ENCODE data around the gene ACSF3. TPM values are rescaled to one million over a fixed set of nuclear protein-coding genes. Genes with fewer than 3 reads are reported as not detected.
"Not testable (repeated sequence)": the region's sequence is repeated elsewhere in the genome, so short reads cannot be mapped to it uniquely, and the experiment has no call there.

Gene ACSF3
- total RNA-seq, 1 donor from 2014 or later: 32.0 TPM

DNA sequence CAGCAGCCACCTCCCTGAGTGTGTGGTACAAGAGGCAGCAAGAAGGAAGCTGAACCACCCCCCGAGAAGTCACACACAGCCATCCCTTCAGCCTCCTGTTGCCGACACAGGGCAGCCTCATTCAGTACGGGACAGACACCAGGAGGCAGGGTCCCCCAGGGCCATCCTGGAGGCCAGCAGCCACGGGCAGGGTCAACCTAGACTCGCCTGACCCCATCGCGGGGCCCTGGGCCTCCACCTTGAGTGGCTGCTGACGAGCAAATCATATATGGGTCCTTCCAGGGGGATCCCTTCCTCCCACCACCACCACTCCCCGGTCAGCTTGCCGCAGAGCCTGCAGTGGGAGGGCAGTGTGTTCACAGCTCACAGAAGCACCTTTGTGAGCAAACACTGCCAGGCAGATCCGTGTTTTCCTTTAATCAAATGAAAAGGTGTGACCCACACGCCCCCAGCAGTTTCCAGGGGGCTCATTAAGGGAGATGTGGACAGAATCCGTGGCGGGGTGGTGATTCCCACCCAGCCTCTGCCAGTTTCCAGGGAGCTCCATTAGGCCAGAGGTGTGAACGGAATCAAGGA is 5.6 kb upstream of the ACSF3 start:
- ATAC-seq: no peak
- no peaks in the 10 kb centered on the region for H3K9me3 ChIP-seq
- peaks cover under 1% of the 10 kb centered on the region for H3K4me1 ChIP-seq
- intact Hi-C loops (cut with DNase I): no loop called here
- no peaks in the 10 kb centered on the region for H3K36me3 ChIP-seq
- H3K4me3 ChIP-seq: no peak overlapping the region
- no peak overlapping the region for H3K27ac ChIP-seq
- TF ChIP-seq, protein P1, sequence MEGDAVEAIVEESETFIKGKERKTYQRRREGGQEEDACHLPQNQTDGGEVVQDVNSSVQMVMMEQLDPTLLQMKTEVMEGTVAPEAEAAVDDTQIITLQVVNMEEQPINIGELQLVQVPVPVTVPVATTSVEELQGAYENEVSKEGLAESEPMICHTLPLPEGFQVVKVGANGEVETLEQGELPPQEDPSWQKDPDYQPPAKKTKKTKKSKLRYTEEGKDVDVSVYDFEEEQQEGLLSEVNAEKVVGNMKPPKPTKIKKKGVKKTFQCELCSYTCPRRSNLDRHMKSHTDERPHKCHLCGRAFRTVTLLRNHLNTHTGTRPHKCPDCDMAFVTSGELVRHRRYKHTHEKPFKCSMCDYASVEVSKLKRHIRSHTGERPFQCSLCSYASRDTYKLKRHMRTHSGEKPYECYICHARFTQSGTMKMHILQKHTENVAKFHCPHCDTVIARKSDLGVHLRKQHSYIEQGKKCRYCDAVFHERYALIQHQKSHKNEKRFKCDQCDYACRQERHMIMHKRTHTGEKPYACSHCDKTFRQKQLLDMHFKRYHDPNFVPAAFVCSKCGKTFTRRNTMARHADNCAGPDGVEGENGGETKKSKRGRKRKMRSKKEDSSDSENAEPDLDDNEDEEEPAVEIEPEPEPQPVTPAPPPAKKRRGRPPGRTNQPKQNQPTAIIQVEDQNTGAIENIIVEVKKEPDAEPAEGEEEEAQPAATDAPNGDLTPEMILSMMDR (IDR thresholded peaks at IDR 0.05): no peak
- no peak for DNase-seq
- peaks cover 15% of the 10 kb centered on the region for H3K27me3 ChIP-seq

DNA sequence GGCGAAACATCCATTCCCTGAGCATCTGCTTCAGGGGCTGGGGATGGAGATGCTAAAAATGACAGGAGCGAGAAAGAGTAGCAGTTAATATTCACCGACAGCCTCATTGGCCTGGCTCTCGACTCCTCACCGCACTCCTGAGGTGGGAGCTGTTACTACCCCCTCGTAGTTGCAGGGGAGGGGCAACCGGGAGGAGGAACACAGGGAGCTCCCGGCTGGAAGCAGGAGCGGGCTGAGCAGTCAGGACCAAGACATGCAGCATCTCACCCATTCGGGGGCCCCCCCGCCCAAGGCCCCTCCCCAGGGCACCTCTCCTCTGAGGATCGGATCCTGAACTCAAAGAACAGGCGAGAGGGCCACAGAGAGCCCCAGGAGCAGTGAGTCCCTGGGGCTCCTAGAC is 4.5 kb upstream of the ACSF3 start:
- Histone ChIP-seq H3K4me3 (no peak overlapping the region), H3K36me3 (no peaks in the 10 kb centered on the region), H3K4me1 (peaks cover 6% of the 10 kb centered on the region), H3K9me3 (no peaks in the 10 kb centered on the region), H3K27ac (no peak overlapping the region), H3K27me3 (peaks cover 15% of the 10 kb centered on the region)
- intact Hi-C loops (cut with DNase I): no loop called here
- TF ChIP-seq, protein P1 (IDR thresholded peaks at IDR 0.05): no peak
- ATAC-seq (no peak), DNase-seq (peak; percentile 63)

DNA sequence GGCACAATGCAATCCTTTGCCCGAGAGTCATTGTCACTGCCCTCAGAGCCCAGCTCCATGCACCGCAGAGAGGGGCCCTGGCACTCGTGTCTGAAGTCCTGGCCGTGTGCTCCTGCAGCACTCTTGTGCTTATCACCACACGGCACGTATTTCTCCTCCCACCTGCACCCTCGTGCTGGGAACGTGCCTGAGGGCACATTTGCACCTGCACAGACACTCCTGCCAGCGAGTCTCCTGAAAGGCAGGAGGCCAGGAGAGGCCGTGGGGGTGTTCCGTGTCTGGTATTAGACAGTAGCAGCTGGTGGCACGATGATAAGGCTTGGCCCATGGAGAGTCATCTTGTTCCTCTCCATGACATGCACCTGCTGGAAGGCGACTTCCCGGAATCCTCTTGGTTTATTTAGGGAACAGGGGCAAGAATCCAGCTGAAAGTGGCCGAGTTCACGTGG is 3.4 kb upstream of the ACSF3 start:
- Histone ChIP-seq H3K9me3 (no peaks in the 10 kb centered on the region), H3K27me3 (peaks cover 11% of the 10 kb centered on the region), H3K27ac (no peak overlapping the region), H3K4me3 (no peak overlapping the region), H3K4me1 (peaks cover 15% of the 10 kb centered on the region), H3K36me3 (no peaks in the 10 kb centered on the region)
- ATAC-seq (no peak), DNase-seq (no peak)
- TF ChIP-seq, protein P1 (IDR thresholded peaks at IDR 0.05): no peak
- intact Hi-C loops (cut with DNase I): no loop called here

DNA sequence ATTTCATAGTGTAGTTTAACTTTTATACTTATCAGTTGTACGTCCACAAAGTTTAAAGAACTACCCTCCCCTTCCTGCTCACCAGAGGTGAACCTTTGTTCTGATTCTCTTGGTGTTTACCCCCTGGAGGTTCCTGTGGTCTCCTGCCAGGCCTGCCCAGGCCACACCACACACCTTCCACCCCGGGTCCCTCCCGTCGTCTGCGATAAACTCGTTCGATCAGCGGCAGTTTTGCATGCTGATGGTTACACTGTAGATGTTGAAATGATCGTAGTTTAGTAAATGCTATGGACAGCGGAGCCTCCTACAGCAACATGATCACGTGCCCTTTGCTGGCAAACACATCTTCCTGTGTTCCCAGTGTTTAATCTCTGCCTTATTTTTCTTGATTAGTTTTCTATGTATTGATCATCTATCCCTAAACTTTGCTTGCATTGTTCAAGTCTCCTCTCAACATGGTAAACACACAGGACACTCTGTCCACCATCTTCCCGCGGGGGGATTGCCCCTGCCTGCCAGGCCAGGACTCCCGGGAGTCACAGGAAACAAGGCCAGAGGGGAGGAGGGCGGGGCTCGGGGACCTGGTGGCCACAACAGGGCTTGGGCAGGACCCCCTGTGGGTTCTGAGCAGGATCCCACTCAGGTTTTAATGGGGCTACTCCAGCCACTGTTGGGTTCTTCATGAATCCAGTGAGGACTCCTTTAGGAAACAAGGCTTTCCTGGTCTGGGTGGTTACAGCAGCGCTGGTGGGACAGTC is 2.8 kb upstream of the ACSF3 start:
- ATAC-seq (no peak), DNase-seq (no peak)
- Histone ChIP-seq H3K4me1 (peaks cover 16% of the 10 kb centered on the region), H3K4me3 (no peak overlapping the region), H3K9me3 (no peaks in the 10 kb centered on the region), H3K36me3 (no peaks in the 10 kb centered on the region), H3K27ac (peak overlapping the region; percentile 11), H3K27me3 (peaks cover 6% of the 10 kb centered on the region)
- TF ChIP-seq, protein P1 (IDR thresholded peaks at IDR 0.05): no peak
- intact Hi-C loops (cut with DNase I): no loop called here

DNA sequence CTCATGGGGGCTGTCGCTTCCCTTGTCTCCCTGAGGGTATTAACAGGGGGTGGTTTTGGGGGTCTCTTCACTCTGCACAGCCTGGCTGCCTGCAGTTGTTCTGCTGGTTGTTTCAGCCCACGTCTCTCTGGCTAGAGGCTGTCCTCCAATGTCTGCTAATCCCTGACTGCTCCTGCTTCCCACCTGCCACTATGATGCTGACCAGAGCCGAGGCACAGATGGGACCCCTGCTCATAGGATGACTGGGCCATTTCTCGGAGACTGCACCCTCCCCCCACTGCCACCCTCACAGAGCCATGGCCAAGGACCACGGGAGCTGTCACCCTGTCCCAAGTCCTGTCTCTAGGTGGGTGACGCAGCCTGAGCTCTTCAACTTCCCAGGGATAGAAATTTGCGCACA is 1.6 kb upstream of the ACSF3 start:
- no peak overlapping the region for H3K4me3 ChIP-seq
- H3K4me1 ChIP-seq: peaks cover 16% of the 10 kb centered on the region
- peaks cover 6% of the 10 kb centered on the region for H3K27me3 ChIP-seq
- H3K9me3 ChIP-seq: no peaks in the 10 kb centered on the region
- no peaks in the 10 kb centered on the region for H3K36me3 ChIP-seq
- TF ChIP-seq, protein P1 (IDR thresholded peaks at IDR 0.05): no peak
- DNase-seq (no peak), ATAC-seq (no peak)
- intact Hi-C loops (cut with DNase I): no loop called here
- H3K27ac ChIP-seq: no peak overlapping the region

DNA sequence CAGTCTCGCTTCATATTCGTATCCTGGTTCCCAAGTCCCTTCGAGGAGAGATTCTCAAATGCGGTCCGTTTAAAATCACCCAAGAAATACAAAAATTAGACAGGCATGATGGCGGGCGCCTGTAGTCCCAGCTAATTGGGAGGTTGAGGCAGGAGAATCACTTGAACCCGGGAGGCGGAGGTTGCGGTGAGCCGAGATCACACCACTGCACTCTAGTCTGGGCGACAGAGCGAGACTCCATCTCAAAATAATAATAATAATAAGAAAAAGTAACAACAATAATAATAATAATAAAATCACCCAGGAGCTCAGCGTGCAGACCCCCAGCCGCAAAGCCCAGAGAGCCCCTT is 425 bp upstream of the ACSF3 start:
- H3K27me3 ChIP-seq; H3K9me3 ChIP-seq; ATAC-seq; H3K36me3 ChIP-seq; intact Hi-C loops (cut with DNase I); DNase-seq: not testable (repeated sequence)
- Histone ChIP-seq H3K4me1 (peaks cover 16% of the 10 kb centered on the region), H3K27ac (peak overlapping the region; percentile 80), H3K4me3 (peak overlapping the region; percentile 81)

All from upper lobe of right lung (tissue), 1 donor.